Measurements from ENCODE around the gene GSTA3. TPM values are rescaled to one million over a fixed set of nuclear protein-coding genes. Genes with fewer than 3 reads are reported as not detected.

Gene GSTA3
- total RNA-seq, 4 donors from 2014 or later: not detected

DNA sequence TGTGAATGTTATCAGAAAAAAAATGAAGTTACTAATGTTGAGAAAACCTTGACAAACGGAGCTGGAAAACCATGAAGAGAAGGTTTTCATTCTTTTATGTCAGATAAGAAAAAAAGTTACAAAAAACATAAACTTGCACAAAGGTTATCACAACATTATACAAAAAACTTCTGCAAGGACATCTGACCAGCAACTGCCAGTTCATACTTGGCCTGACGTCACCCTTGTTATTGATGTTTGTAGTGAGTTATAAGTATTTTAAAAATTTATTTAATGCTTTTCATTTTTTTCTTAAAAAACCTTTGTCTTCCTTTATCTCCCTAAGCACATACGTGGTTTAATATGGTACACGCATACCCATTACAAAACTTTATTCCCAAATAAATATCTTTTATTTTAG is 16.3 kb downstream of the GSTA3 start:
- no peak overlapping the region for H3K4me3 ChIP-seq
- no peaks in the 10 kb centered on the region for H3K36me3 ChIP-seq
- intact Hi-C loops (cut with DNase I): no loop called here
- H3K4me1 ChIP-seq: no peaks in the 10 kb centered on the region
- H3K27me3 ChIP-seq: no peaks in the 10 kb centered on the region
- WGBS, 2 donors: 78 to 90% methylated on average over 4 of the region's 4 CpGs
- TF ChIP-seq POLR2A (IDR thresholded peaks at IDR 0.05): no peak
- TF ChIP-seq, protein P1, sequence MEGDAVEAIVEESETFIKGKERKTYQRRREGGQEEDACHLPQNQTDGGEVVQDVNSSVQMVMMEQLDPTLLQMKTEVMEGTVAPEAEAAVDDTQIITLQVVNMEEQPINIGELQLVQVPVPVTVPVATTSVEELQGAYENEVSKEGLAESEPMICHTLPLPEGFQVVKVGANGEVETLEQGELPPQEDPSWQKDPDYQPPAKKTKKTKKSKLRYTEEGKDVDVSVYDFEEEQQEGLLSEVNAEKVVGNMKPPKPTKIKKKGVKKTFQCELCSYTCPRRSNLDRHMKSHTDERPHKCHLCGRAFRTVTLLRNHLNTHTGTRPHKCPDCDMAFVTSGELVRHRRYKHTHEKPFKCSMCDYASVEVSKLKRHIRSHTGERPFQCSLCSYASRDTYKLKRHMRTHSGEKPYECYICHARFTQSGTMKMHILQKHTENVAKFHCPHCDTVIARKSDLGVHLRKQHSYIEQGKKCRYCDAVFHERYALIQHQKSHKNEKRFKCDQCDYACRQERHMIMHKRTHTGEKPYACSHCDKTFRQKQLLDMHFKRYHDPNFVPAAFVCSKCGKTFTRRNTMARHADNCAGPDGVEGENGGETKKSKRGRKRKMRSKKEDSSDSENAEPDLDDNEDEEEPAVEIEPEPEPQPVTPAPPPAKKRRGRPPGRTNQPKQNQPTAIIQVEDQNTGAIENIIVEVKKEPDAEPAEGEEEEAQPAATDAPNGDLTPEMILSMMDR (IDR thresholded peaks at IDR 0.05): no peak
- DNase-seq: no peak
- H3K27ac ChIP-seq: no peak overlapping the region
- no peaks in the 10 kb centered on the region for H3K9me3 ChIP-seq

DNA sequence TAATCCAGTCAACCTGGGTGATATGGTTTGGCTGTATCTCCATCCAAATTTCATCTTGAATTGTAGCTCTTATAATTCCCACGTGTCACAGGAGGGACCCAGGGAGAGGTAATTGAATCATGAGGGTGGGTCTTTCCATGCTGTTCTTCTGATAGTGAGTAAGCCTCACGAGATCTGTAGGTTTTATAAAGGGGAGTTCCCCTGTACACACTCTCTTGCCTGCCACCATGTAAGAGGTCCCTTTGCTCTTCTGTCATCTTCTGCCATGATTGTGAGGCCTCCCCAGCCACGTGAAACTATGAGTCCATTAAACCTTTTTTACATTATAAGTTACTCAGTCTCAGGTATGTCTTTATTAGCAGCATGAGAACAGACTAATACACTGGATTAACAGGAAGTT is 19.5 kb downstream of the GSTA3 start:
- Histone ChIP-seq H3K27ac (no peak overlapping the region), H3K4me1 (no peaks in the 10 kb centered on the region), H3K36me3 (no peaks in the 10 kb centered on the region), H3K4me3 (no peak overlapping the region), H3K9me3 (no peaks in the 10 kb centered on the region), H3K27me3 (no peaks in the 10 kb centered on the region)
- no peak for DNase-seq
- intact Hi-C loops (cut with DNase I): no loop called here
- no peak for TF ChIP-seq POLR2A (IDR thresholded peaks at IDR 0.05)
- TF ChIP-seq, protein P1 (IDR thresholded peaks at IDR 0.05): no peak
- 81 to 82% methylated on average over 3 of the region's 3 CpGs for WGBS, 2 donors

DNA sequence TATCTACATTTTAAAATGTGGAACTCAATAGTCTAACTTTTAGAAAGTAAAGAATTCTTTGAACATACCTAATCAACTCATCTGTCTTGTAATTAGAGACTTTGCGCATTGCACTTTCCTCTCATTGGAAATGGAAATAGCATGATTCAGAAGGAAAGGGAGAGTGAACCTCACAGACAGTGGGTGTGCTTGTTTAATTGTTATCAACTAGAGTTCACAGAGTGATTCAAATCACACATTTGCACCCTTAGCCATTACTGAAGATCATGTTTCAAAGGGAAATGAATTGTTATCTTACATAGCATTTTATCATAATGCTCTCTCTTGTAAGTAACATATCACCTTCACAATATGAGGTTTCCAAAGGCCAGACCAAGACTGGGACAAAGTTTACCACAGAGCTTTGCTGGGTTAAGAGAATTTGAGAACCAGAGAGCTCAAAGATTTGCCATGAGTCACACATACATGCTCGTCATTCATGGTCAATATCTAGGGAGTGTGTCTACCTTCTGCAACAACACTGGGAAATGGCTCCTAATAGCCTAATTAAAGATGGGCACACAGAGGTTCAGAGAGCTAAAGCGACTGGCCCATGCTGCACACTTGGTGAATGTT is 21.5 kb downstream of the GSTA3 start:
- WGBS, 2 donors: 71 to 74% methylated on average over 3 of the region's 3 CpGs
- DNase-seq: no peak
- Histone ChIP-seq H3K4me3 (no peak overlapping the region), H3K27me3 (no peaks in the 10 kb centered on the region), H3K9me3 (no peaks in the 10 kb centered on the region), H3K27ac (no peak overlapping the region), H3K4me1 (no peaks in the 10 kb centered on the region), H3K36me3 (no peaks in the 10 kb centered on the region)
- intact Hi-C loops (cut with DNase I): loop anchor here (10.0 kb wide), 2 partner anchors 97 to 167 kb away; no protein-coding TSS in a partner anchor
- no peak for TF ChIP-seq POLR2A (IDR thresholded peaks at IDR 0.05)
- TF ChIP-seq, protein P1 (IDR thresholded peaks at IDR 0.05): no peak

DNA sequence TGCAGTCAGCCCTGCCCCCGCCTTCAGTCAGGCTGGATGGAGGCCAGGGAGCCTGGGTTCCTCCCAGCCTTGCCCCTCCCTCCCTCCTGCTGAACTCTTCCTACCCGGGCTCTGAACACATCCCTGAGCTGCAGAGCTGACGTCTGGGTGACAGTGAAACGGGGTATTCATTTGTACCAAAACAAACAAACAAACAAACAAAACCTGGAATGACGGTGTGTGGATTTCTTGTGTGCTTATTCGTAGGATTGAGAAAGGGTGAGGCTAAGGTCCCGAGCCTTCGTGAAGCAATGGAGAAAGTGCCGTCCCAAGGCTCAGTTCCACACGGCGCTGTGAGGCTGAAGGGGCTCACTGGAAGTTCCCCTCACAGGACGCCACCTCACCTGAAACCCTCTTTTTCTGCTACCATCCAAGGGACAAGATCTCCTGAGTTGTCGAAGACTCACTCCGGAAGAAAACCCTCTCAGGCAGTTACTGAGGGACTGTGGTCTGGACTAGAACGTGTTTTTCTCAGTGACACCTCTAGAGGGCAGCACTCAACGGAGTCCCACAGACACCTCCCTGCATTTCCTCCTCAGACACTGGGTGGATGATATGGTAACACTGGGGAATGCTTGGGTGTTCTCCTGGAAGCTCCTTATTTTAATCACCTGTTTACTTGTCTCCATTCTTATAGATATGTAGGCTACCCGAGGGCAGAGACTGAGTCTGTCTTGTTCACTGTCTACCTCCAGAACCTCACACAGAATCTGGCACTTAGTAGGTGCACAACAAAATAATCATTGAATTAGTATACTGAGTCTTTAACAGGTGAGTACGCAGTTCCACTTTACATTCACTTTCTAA is 27.3 kb downstream of the GSTA3 start:
- Histone ChIP-seq H3K4me1 (peaks cover 0 to 8% (median 3%) of the 10 kb centered on the region in 3 donors), H3K27me3 (no peaks in the 10 kb centered on the region), H3K4me3 (peak overlapping the region; percentile 30 to 76 (median 54)), H3K9me3 (no peaks in the 10 kb centered on the region), H3K36me3 (no peaks in the 10 kb centered on the region), H3K27ac (peak overlapping the region; percentile 80 to 88 (median 83))
- WGBS, 2 donors: 9 to 12% methylated on average over 14 of the region's 18 CpGs
- TF ChIP-seq, protein P1 (IDR thresholded peaks at IDR 0.05): peak; percentile 63 to 84 (median 75)
- no peak for TF ChIP-seq POLR2A (IDR thresholded peaks at IDR 0.05)
- intact Hi-C loops (cut with DNase I): loop anchor here (10.0 kb wide), 2 partner anchors 103 to 173 kb away; no protein-coding TSS in a partner anchor
- peak; percentile 3 for DNase-seq

DNA sequence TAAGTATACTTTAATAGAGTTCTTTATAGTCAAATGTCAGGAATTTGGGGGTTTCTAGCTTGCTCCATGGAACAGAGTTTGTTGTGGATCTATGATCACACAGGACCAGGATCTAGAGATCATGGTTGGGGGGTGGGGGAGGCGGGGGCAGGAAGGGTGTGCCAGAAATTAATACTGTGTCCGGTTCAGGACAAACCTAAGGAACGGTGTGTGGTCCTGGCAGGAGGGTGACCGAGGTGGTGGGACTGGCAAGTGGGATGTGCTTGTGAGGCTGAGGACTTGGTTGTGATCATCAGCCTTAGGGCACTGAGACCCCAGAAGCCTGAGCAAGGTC is 27.9 kb downstream of the GSTA3 start:
- DNase-seq: no peak
- intact Hi-C loops (cut with DNase I): loop anchor here (10.0 kb wide), 2 partner anchors 103 to 173 kb away; no protein-coding TSS in a partner anchor
- H3K9me3 ChIP-seq: no peaks in the 10 kb centered on the region
- peak overlapping the region; percentile 30 to 76 (median 54) for H3K4me3 ChIP-seq
- H3K27ac ChIP-seq: peak overlapping the region; percentile 80 to 88 (median 83)
- TF ChIP-seq POLR2A (IDR thresholded peaks at IDR 0.05): no peak
- TF ChIP-seq, protein P1 (IDR thresholded peaks at IDR 0.05): no peak
- H3K27me3 ChIP-seq: no peaks in the 10 kb centered on the region
- no peaks in the 10 kb centered on the region for H3K36me3 ChIP-seq
- peaks cover 0 to 11% (median 3%) of the 10 kb centered on the region in 3 donors for H3K4me1 ChIP-seq
- 38 to 47% methylated on average over 3 of the region's 4 CpGs for WGBS, 2 donors
